ENCODE results near the gene GPR33.

DNA sequence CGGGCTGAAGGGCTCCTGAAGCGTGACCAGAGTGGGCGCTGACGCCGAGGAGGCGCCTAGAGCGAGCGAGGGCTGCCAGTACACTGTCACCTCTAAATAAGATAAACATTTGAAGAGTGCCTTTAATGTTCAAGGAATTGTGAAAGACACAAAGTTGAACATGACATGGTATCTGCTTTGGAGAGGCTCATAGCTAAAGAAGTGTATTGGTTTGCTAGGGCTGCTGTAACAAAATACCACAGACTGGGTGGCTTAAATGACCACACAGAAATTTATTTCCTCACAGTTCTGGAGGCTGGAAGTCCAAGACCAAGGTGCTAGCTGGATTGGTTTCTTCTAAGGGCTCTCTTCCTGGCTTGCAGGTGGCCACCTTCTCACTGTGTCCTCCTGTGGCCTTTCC lies 39.7 kb upstream of the GPR33 start:
- TF ChIP-seq, protein P1, sequence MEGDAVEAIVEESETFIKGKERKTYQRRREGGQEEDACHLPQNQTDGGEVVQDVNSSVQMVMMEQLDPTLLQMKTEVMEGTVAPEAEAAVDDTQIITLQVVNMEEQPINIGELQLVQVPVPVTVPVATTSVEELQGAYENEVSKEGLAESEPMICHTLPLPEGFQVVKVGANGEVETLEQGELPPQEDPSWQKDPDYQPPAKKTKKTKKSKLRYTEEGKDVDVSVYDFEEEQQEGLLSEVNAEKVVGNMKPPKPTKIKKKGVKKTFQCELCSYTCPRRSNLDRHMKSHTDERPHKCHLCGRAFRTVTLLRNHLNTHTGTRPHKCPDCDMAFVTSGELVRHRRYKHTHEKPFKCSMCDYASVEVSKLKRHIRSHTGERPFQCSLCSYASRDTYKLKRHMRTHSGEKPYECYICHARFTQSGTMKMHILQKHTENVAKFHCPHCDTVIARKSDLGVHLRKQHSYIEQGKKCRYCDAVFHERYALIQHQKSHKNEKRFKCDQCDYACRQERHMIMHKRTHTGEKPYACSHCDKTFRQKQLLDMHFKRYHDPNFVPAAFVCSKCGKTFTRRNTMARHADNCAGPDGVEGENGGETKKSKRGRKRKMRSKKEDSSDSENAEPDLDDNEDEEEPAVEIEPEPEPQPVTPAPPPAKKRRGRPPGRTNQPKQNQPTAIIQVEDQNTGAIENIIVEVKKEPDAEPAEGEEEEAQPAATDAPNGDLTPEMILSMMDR (IDR thresholded peaks at IDR 0.05; ENCODE audit: poor library complexity): no peak
- TF ChIP-seq EZH2phosphoT487 (IDR thresholded peaks at IDR 0.05; ENCODE audit: low read depth, severe bottlenecking, unreplicated experiment): no peak
